NT2/D1 (cell line): ENCODE measurements around the gene SLC17A8.

Experiments
- SUZ12 ChIP-seq: IDR thresholded peaks from 2 replicates; pipeline ENCODE4 v1.6.1; 2011; ENCODE audit not compliant: insufficient read length, insufficient read depth; ENCODE audit errors: extremely low read depth
- YY1 ChIP-seq: IDR thresholded peaks from 2 replicates; pipeline ENCODE4 v1.6.1; 2011; ENCODE audit not compliant: insufficient read length, insufficient read depth
- ZNF274 ChIP-seq: IDR thresholded peaks from 2 replicates; pipeline ENCODE4 v1.6.1; 2011; ENCODE audit warnings: mild to moderate bottlenecking, low read depth, low read length

DNA sequence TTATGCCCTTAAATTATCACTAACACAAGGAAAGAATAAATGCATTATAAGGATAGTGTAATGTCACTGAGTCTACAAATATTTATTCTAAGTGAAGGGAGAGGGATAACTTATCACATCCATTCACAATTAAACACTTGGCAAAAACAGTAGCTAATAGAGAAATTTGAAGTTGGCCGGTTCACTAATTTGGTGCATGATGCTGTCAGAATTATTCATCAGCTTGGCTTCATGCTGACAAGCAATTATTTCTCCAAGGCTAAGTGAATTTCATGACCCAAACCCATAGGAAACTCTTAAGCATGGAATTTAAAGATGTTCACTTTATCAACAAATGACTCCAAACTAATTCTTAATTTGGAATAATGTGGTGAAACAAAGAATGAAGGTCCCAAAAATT is 91.8 kb downstream of the SLC17A8 start:
- TF ChIP-seq YY1 (no peak), ZNF274 (no peak), SUZ12 (no peak)
